ENCODE measurements around the gene RAB1B.

The RAB1B gene

GRCh38 chr11:66258473-66258893 lies 10.0 kb upstream of the RAB1B start:
- H3K27ac ChIP-seq (ENCODE audit: low read length) = peak overlapping the region; percentile 75

GRCh38 chr11:66259225-66259624 lies 9.2 kb upstream of the RAB1B start:
- peaks cover 22 to 32% of the 10 kb centered on the region in 2 donors for H3K36me3 ChIP-seq (ENCODE audit: control insufficient read depth in 2 of 2, insufficient read depth in 2 of 2, low read length in 2 of 2)
- H3K4me3 ChIP-seq (ENCODE audit: low read length in 2 of 2) = peak overlapping the region in 1 of 2 donors; percentile 95
- H3K9me3 ChIP-seq (ENCODE audit: control insufficient read depth in 2 of 2, low read length in 2 of 2) = no peaks in the 10 kb centered on the region
- no peak overlapping the region for H3K27ac ChIP-seq (ENCODE audit: low read length)
- H3K9ac ChIP-seq (ENCODE audit: low read length in 2 of 2) = peak overlapping the region in 1 of 2 donors; percentile 81
- no peaks in the 10 kb centered on the region for H3K27me3 ChIP-seq (ENCODE audit: control insufficient read depth in 1 of 2, insufficient read depth in 2 of 2, low read length in 2 of 2)
- peaks cover 28% of the 10 kb centered on the region for H3K4me1 ChIP-seq (ENCODE audit: control insufficient read depth, insufficient read depth, low read length)

More at GRCh38 chr11:66258473-66258893, 10.0 kb upstream of the RAB1B start:
- Histone ChIP-seq H3K9ac (ENCODE audit: low read length in 2 of 2) (peak overlapping the region; percentile 79 to 81), H3K4me3 (ENCODE audit: low read length in 2 of 2) (peak overlapping the region; percentile 88 to 95), H3K36me3 (ENCODE audit: control insufficient read depth in 2 of 2, insufficient read depth in 2 of 2, low read length in 2 of 2) (peaks cover 15 to 31% of the 10 kb centered on the region in 2 donors), H3K4me1 (ENCODE audit: control insufficient read depth, insufficient read depth, low read length) (peaks cover 28% of the 10 kb centered on the region), H3K27me3 (ENCODE audit: control insufficient read depth in 1 of 2, insufficient read depth in 2 of 2, low read length in 2 of 2) (no peaks in the 10 kb centered on the region), H3K9me3 (ENCODE audit: control insufficient read depth in 2 of 2, low read length in 2 of 2) (no peaks in the 10 kb centered on the region)

DNA sequence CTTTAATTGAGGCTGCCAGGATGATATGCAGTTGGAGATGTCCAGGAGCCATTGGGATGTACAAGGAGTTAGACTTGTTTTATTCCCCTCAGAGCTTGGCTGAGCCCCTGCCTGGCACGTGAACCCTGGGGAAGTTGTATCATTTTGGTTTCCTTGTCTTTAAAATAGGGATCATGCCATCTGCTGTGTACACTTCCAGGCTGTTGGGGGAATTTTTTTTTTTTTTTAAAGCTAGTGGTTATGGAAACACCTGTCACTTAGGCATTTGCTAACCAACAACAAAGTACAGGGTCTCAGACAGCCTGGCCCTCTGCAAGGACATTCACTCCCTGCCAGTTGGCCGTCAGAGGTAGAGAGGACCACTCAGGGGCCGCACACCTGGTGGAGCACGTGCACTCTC lies 8.5 kb upstream of the RAB1B start:
- Histone ChIP-seq H3K27ac (ENCODE audit: low read length) (no peak overlapping the region), H3K4me3 (ENCODE audit: low read length in 2 of 2) (no peak overlapping the region), H3K9ac (ENCODE audit: low read length in 2 of 2) (no peak overlapping the region), H3K4me1 (ENCODE audit: control insufficient read depth, insufficient read depth, low read length) (peaks cover 28% of the 10 kb centered on the region), H3K36me3 (ENCODE audit: control insufficient read depth in 2 of 2, insufficient read depth in 2 of 2, low read length in 2 of 2) (peaks cover 27 to 38% of the 10 kb centered on the region in 2 donors), H3K27me3 (ENCODE audit: control insufficient read depth in 1 of 2, insufficient read depth in 2 of 2, low read length in 2 of 2) (no peaks in the 10 kb centered on the region), H3K9me3 (ENCODE audit: control insufficient read depth in 2 of 2, low read length in 2 of 2) (no peaks in the 10 kb centered on the region)

DNA sequence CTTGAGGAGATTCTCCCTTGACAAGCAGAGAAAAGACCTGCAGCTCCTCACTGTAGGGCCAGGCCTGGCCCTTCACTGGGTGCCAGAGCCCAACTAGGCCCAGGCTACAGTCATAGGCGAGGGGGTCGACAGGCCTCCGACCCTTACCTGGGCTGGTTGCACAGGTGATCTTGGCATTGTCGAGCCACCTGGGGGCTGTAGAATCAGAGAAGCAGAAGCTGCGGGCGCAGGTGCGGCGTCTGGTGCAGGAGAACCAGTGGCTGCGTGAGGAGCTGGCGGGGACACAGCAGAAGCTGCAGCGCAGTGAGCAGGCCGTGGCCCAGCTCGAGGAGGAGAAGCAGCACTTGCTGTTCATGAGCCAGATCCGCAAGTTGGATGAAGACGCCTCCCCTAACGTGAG lies 6.9 kb upstream of the RAB1B start:
- H3K4me3 ChIP-seq (ENCODE audit: low read length in 2 of 2) = no peak overlapping the region
- peaks cover 39% of the 10 kb centered on the region for H3K4me1 ChIP-seq (ENCODE audit: control insufficient read depth, insufficient read depth, low read length)
- H3K9me3 ChIP-seq (ENCODE audit: control insufficient read depth in 2 of 2, low read length in 2 of 2) = no peaks in the 10 kb centered on the region
- H3K27me3 ChIP-seq (ENCODE audit: control insufficient read depth in 1 of 2, insufficient read depth in 2 of 2, low read length in 2 of 2) = no peaks in the 10 kb centered on the region
- no peak overlapping the region for H3K9ac ChIP-seq (ENCODE audit: low read length in 2 of 2)
- H3K36me3 ChIP-seq (ENCODE audit: control insufficient read depth in 2 of 2, insufficient read depth in 2 of 2, low read length in 2 of 2) = peaks cover 27 to 41% of the 10 kb centered on the region in 2 donors
- H3K27ac ChIP-seq (ENCODE audit: low read length) = no peak overlapping the region

GRCh38 chr11:66262191-66262590 lies 6.2 kb upstream of the RAB1B start:
- no peaks in the 10 kb centered on the region for H3K27me3 ChIP-seq (ENCODE audit: control insufficient read depth in 1 of 2, insufficient read depth in 2 of 2, low read length in 2 of 2)
- H3K9me3 ChIP-seq (ENCODE audit: control insufficient read depth in 2 of 2, low read length in 2 of 2) = no peaks in the 10 kb centered on the region
- H3K4me3 ChIP-seq (ENCODE audit: low read length in 2 of 2) = no peak overlapping the region
- no peak overlapping the region for H3K27ac ChIP-seq (ENCODE audit: low read length)
- H3K4me1 ChIP-seq (ENCODE audit: control insufficient read depth, insufficient read depth, low read length) = peaks cover 39% of the 10 kb centered on the region
- no peak overlapping the region for H3K9ac ChIP-seq (ENCODE audit: low read length in 2 of 2)
- H3K36me3 ChIP-seq (ENCODE audit: control insufficient read depth in 2 of 2, insufficient read depth in 2 of 2, low read length in 2 of 2) = peaks cover 27 to 41% of the 10 kb centered on the region in 2 donors

DNA sequence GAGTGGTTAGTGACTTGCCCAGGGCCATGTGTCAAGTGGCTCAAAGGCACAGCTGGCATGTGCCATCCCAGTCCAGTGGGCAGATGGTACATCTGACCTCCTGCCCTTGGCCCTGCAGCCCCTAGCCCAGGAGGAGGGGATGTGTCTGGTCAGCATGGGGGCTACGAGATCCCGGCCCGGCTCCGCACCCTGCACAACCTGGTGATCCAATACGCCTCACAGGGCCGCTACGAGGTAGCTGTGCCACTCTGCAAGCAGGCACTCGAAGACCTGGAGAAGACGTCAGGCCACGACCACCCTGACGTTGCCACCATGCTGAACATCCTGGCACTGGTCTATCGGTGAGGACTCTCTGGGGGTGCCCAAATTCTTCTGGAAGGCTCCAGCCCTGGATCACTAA lies 5.7 kb upstream of the RAB1B start:
- no peak overlapping the region for H3K9ac ChIP-seq (ENCODE audit: low read length in 2 of 2)
- peaks cover 27 to 41% of the 10 kb centered on the region in 2 donors for H3K36me3 ChIP-seq (ENCODE audit: control insufficient read depth in 2 of 2, insufficient read depth in 2 of 2, low read length in 2 of 2)
- no peaks in the 10 kb centered on the region for H3K9me3 ChIP-seq (ENCODE audit: control insufficient read depth in 2 of 2, low read length in 2 of 2)
- no peaks in the 10 kb centered on the region for H3K27me3 ChIP-seq (ENCODE audit: control insufficient read depth in 1 of 2, insufficient read depth in 2 of 2, low read length in 2 of 2)
- H3K4me3 ChIP-seq (ENCODE audit: low read length in 2 of 2) = no peak overlapping the region
- H3K4me1 ChIP-seq (ENCODE audit: control insufficient read depth, insufficient read depth, low read length) = peaks cover 38% of the 10 kb centered on the region
- no peak overlapping the region for H3K27ac ChIP-seq (ENCODE audit: low read length)

DNA sequence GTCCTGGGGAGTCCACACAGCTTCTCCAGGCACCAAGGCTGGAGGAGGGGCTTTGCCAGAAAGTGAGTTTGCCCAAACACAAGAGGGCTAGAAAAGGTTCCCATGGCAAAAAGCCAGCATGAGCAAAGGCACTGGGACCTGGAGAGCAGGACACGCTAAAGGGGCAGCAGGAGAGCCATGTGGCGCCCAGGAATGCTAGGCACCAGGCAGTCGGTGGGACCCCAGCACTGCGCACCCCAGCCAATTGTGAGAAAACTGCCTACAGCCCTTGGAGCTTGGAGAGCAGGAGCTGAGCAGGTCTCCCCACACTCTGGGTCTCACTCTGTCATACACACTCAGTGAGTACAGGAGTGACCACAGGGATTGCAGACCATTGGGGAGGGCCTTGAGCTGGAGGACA lies 5.2 kb upstream of the RAB1B start:
- Histone ChIP-seq H3K9me3 (ENCODE audit: control insufficient read depth in 2 of 2, low read length in 2 of 2) (no peaks in the 10 kb centered on the region), H3K27me3 (ENCODE audit: control insufficient read depth in 1 of 2, insufficient read depth in 2 of 2, low read length in 2 of 2) (no peaks in the 10 kb centered on the region), H3K36me3 (ENCODE audit: control insufficient read depth in 2 of 2, insufficient read depth in 2 of 2, low read length in 2 of 2) (peaks cover 27 to 41% of the 10 kb centered on the region in 2 donors), H3K4me1 (ENCODE audit: control insufficient read depth, insufficient read depth, low read length) (peaks cover 37% of the 10 kb centered on the region), H3K27ac (ENCODE audit: low read length) (no peak overlapping the region), H3K4me3 (ENCODE audit: low read length in 2 of 2) (no peak overlapping the region), H3K9ac (ENCODE audit: low read length in 2 of 2) (no peak overlapping the region)

DNA sequence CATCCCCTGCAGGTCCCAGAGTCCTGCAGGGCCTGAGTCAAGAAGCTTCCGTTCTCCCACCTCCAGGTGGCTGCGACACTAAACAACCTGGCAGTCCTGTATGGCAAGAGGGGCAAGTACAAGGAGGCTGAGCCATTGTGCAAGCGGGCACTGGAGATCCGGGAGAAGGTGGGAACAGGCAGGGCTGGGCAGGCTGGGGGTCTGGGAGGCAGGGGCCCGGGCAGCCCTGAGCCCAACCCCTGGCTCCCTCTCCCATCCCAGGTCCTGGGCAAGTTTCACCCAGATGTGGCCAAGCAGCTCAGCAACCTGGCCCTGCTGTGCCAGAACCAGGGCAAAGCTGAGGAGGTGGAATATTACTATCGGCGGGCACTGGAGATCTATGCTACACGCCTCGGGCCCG lies 4.7 kb upstream of the RAB1B start:
- Histone ChIP-seq H3K4me3 (ENCODE audit: low read length in 2 of 2) (no peak overlapping the region), H3K27me3 (ENCODE audit: control insufficient read depth in 1 of 2, insufficient read depth in 2 of 2, low read length in 2 of 2) (no peaks in the 10 kb centered on the region), H3K9me3 (ENCODE audit: control insufficient read depth in 2 of 2, low read length in 2 of 2) (no peaks in the 10 kb centered on the region), H3K4me1 (ENCODE audit: control insufficient read depth, insufficient read depth, low read length) (peaks cover 32% of the 10 kb centered on the region), H3K36me3 (ENCODE audit: control insufficient read depth in 2 of 2, insufficient read depth in 2 of 2, low read length in 2 of 2) (peaks cover 27 to 41% of the 10 kb centered on the region in 2 donors), H3K9ac (ENCODE audit: low read length in 2 of 2) (no peak overlapping the region), H3K27ac (ENCODE audit: low read length) (no peak overlapping the region)

- peaks cover 31% of the 10 kb centered on the region for H3K4me1 ChIP-seq (ENCODE audit: control insufficient read depth, insufficient read depth, low read length)
- no peaks in the 10 kb centered on the region for H3K27me3 ChIP-seq (ENCODE audit: control insufficient read depth in 1 of 2, insufficient read depth in 2 of 2, low read length in 2 of 2)
- H3K9me3 ChIP-seq (ENCODE audit: control insufficient read depth in 2 of 2, low read length in 2 of 2) = no peaks in the 10 kb centered on the region
- H3K9ac ChIP-seq (ENCODE audit: low read length in 2 of 2) = no peak overlapping the region
- H3K36me3 ChIP-seq (ENCODE audit: control insufficient read depth in 2 of 2, insufficient read depth in 2 of 2, low read length in 2 of 2) = peaks cover 27 to 39% of the 10 kb centered on the region in 2 donors
- peak overlapping the region; percentile 24 for H3K27ac ChIP-seq (ENCODE audit: low read length)
- H3K4me3 ChIP-seq (ENCODE audit: low read length in 2 of 2) = no peak overlapping the region
Observed at GRCh38 chr11:66264383-66264782, 4.1 kb upstream of the RAB1B start.

DNA sequence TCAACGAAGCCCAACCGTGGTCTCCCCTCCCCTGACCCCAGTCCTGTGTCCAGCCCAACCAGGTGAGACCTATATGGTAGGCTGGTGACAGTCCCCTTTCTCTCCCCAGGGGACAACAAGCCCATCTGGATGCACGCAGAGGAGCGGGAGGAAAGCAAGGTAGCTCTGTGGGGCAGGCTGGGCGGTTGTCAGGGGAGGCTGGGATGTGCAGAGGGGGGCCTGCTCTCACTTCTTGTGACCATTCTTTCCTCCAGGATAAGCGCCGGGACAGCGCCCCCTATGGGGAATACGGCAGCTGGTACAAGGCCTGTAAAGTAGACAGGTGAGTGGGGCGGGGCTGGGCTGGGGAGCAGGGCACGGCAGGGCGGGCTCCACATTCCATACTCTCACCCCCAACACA lies 3.5 kb upstream of the RAB1B start:
- Histone ChIP-seq H3K36me3 (ENCODE audit: control insufficient read depth in 2 of 2, insufficient read depth in 2 of 2, low read length in 2 of 2) (peaks cover 27 to 36% of the 10 kb centered on the region in 2 donors), H3K9me3 (ENCODE audit: control insufficient read depth in 2 of 2, low read length in 2 of 2) (no peaks in the 10 kb centered on the region), H3K27me3 (ENCODE audit: control insufficient read depth in 1 of 2, insufficient read depth in 2 of 2, low read length in 2 of 2) (no peaks in the 10 kb centered on the region), H3K27ac (ENCODE audit: low read length) (peak overlapping the region; percentile 24), H3K4me1 (ENCODE audit: control insufficient read depth, insufficient read depth, low read length) (peaks cover 32% of the 10 kb centered on the region), H3K9ac (ENCODE audit: low read length in 2 of 2) (no peak overlapping the region), H3K4me3 (ENCODE audit: low read length in 2 of 2) (no peak overlapping the region)

DNA sequence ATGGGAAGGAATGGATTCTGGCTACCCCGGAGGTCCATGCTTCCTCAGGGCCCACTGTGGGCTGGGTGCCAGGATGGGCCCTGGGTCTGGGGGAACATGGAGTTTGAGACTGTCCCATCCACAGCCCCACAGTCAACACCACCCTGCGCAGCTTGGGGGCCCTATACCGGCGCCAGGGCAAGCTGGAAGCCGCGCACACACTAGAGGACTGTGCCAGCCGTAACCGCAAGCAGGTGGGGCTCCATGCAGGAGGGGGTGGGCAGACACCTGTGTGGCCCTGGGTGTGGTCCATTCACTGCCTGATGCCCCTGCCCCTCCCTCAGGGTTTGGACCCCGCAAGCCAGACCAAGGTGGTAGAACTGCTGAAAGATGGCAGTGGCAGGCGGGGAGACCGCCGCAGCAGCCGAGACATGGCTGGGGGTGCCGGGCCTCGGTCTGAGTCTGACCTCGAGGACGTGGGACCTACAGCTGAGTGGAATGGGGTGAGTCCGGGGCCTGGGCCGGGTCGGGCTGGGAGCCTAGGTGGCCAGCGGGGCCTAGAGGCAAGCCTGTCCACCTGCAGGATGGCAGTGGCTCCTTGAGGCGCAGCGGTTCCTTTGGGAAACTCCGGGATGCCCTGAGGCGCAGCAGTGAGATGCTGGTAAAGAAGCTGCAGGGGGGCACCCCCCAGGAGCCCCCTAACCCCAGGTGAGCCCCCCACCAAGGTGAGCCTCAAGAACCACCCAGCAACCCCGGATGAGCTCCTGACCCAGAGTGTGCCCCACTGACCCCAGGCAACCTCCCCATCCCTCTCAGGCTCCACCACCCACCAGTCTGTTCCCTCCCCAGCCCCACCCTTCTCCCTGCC lies 2.7 kb upstream of the RAB1B start:
- H3K27ac ChIP-seq (ENCODE audit: low read length) = peak overlapping the region; percentile 98
- no peaks in the 10 kb centered on the region for H3K9me3 ChIP-seq (ENCODE audit: control insufficient read depth in 2 of 2, low read length in 2 of 2)
- peak overlapping the region in 1 of 2 donors; percentile 81 for H3K4me3 ChIP-seq (ENCODE audit: low read length in 2 of 2)
- H3K27me3 ChIP-seq (ENCODE audit: control insufficient read depth in 1 of 2, insufficient read depth in 2 of 2, low read length in 2 of 2) = no peaks in the 10 kb centered on the region
- peaks cover 27 to 35% of the 10 kb centered on the region in 2 donors for H3K36me3 ChIP-seq (ENCODE audit: control insufficient read depth in 2 of 2, insufficient read depth in 2 of 2, low read length in 2 of 2)
- peaks cover 36% of the 10 kb centered on the region for H3K4me1 ChIP-seq (ENCODE audit: control insufficient read depth, insufficient read depth, low read length)
- H3K9ac ChIP-seq (ENCODE audit: low read length in 2 of 2) = no peak overlapping the region

Data from stomach smooth muscle (tissue), 2 donors.